Mesodermal cell (in vitro differentiated cells): Measurements from ENCODE around the gene NUP188.
"Not testable (repeated sequence)": the region's sequence is repeated elsewhere in the genome, so short reads cannot be mapped to it uniquely, and the experiment has no call there.

Experiments used
- H3K27ac ChIP-seq: 2 replicates; pipeline ENCODE4 v1.7.0; 2013; ENCODE audit warnings: mild to moderate bottlenecking, low read depth, low read length, moderate library complexity; ENCODE audit not compliant: severe bottlenecking
- H3K36me3 ChIP-seq: 2 replicates; pipeline ENCODE4 v1.7.1; 2013; ENCODE audit warnings: mild to moderate bottlenecking, low read length, moderate library complexity; ENCODE audit not compliant: control insufficient read depth, insufficient read depth
- H3K4me1 ChIP-seq: one replicate; pipeline ENCODE4 v1.7.1; 2013; ENCODE audit warnings: mild to moderate bottlenecking, low read length; ENCODE audit not compliant: insufficient read depth, control insufficient read depth, poor library complexity, severe bottlenecking
- H3K4me3 ChIP-seq: 2 replicates; pipeline ENCODE4 v1.7.0; 2013; ENCODE audit warnings: low read length, control low read depth, mild to moderate bottlenecking; ENCODE audit not compliant: insufficient read depth, poor library complexity, severe bottlenecking; ENCODE audit errors: extremely low read depth
- H3K9me3 ChIP-seq: 2 replicates; pipeline ENCODE4 v1.7.1; 2013; ENCODE audit warnings: mild to moderate bottlenecking, low read length, moderate library complexity; ENCODE audit not compliant: control insufficient read depth
- WGBS, 2 experiments: methylation state at CpG; one replicate each; pipeline ENCODE4 v1.1.5; 2013; ENCODE audit warnings: missing lambda C conversion rate in 2 of 2; ENCODE audit not compliant: insufficient coverage in 2 of 2; 5-methylcytosine and 5-hydroxymethylcytosine counted together

Gene NUP188

DNA sequence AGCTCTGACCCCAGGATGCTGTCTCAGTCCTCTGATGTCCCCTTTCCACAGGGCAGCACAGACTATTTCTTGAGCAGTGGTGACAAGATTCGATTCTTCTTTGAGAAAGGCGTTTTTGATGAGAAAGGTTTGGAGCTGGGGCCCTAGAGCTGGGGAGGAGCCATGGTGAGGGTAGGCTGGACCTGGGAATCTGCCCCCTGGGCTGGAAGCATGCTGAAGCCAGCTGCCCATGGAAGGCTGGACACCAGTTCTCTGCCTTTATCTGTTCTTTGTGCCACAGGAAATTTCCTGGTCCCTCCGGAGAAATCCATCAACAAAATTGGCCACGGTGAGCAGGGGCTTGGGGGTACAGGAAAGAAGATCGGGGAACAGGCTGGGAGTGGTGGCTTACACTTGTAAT lies 13.8 kb upstream of the NUP188 start:
- no peaks in the 10 kb centered on the region for H3K36me3 ChIP-seq
- no peaks in the 10 kb centered on the region for H3K9me3 ChIP-seq
- no peak overlapping the region for H3K27ac ChIP-seq
- H3K4me1 ChIP-seq: no peaks in the 10 kb centered on the region
- 85 to 100% methylated on average over 2 to 5 of the region's 5 CpGs for WGBS, 2 experiments
- H3K4me3 ChIP-seq: no peak overlapping the region

DNA sequence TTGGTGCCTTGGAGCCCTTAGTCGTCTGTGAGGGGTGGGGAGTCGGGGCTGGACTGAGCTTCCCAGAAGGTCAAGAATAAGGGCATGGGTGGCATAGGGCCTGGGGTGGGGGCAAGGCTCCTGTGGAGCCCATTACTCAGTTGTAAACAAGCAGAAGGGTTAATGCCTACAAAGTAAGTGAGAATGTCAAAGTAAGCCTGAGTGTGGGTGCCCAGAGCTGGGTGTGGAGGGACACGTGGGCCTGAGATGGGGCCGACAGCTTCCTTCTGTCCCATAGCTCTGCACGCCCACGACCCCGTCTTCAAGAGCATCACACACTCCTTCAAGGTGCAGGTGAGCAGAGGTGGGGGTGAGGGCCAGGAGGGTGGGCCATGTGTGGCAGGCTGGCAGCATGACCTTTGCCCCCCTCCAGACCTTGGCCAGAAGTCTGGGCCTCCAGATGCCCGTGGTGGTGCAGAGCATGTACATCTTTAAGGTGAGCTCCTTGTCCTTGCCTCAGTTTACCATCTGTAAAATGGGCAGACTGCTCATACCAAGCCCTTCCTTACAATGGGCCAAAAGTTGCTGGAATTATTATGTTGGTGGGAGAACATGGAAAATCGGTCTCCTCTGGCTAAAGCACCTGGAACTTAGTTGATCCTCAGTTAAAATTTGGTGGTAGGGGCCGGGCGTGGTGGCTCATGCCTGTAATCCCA lies 11.2 kb upstream of the NUP188 start:
- Histone ChIP-seq H3K4me1 (no peaks in the 10 kb centered on the region), H3K27ac (no peak overlapping the region), H3K4me3 (no peak overlapping the region), H3K9me3 (no peaks in the 10 kb centered on the region), H3K36me3 (no peaks in the 10 kb centered on the region)
- 91 to 98% methylated on average over 6 of the region's 11 CpGs for WGBS, 2 experiments

DNA sequence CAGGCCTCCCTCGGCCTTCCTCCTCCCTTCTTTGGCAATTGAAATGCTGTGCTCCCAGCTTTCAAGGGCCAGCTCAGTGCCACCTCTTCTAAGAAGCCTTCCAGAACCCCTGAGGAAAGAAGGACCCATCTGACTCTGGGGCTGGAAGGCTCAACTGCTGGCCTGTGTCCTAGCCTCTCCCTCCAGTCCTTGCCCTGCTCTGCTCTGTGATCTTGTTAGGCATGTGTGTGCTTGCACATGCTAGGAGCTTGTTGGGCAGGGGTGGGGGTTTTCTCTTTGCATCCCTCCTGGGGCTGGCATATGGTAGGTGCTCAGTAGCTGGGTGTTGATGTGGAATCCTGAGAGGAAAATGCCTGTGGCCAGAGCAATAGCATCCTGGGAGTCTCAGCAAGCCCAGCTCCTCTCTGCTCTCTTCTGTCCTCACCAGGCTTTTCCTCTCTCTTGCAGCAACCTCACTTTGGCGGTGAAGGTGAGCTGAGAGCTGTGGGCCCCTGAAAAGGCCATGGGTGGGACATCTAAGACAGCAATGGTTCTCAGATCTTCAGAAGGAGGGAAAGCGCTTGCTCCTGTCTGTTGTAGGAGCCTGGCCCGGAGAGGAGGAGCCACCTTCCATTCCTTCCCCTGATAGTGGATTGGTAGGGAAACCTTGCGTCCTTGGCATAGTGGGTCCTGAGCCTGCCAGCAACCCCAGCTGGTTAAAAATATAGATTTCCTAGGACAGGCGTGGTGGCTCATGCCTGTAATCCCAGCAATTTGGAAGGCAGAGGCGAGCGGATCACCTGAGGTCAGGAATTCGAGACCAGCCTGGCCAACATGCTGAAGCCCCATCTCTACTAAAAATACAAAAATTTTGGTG lies 10.0 kb upstream of the NUP188 start:
- Histone ChIP-seq H3K36me3 (peaks cover 7% of the 10 kb centered on the region), H3K9me3 (no peaks in the 10 kb centered on the region), H3K4me1 (no peaks in the 10 kb centered on the region), H3K4me3 (no peak overlapping the region), H3K27ac (no peak overlapping the region)
- WGBS, 2 experiments: 100% methylated on average over 3 to 4 of the region's 9 CpGs

DNA sequence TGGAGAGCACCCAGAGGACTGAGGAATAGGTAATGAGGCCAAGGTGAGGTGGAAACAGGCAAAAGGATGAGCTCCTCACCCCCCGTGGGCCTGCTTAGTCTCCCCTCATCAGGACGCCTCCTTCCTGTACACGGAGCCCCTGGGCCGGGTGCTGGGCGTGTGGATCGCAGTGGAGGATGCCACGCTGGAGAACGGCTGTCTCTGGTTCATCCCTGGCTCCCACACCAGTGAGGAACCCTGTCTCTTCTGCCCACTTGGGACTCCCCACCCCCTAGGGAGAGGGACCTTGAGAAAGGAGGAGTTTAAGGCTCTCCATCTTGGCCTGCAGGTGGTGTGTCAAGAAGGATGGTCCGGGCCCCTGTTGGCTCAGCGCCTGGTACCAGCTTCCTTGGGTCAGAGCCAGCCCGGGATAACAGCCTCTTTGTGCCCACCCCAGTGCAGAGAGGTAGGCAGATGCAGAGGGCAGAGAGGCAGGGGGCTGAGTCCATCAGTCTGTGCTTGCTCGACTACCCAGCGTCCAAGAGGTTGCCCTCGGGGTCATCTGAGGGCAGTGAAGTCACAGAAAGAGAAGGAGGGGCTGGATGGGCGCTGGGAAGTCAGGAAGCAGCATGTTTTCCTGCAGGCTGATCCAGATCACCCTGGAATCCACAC lies 7.1 kb upstream of the NUP188 start:
- WGBS, 2 experiments: 80 to 89% methylated on average over 8 to 14 of the region's 15 CpGs
- Histone ChIP-seq H3K4me3 (no peak overlapping the region), H3K9me3 (no peaks in the 10 kb centered on the region), H3K4me1 (no peaks in the 10 kb centered on the region), H3K36me3 (peaks cover 23% of the 10 kb centered on the region), H3K27ac (no peak overlapping the region)

DNA sequence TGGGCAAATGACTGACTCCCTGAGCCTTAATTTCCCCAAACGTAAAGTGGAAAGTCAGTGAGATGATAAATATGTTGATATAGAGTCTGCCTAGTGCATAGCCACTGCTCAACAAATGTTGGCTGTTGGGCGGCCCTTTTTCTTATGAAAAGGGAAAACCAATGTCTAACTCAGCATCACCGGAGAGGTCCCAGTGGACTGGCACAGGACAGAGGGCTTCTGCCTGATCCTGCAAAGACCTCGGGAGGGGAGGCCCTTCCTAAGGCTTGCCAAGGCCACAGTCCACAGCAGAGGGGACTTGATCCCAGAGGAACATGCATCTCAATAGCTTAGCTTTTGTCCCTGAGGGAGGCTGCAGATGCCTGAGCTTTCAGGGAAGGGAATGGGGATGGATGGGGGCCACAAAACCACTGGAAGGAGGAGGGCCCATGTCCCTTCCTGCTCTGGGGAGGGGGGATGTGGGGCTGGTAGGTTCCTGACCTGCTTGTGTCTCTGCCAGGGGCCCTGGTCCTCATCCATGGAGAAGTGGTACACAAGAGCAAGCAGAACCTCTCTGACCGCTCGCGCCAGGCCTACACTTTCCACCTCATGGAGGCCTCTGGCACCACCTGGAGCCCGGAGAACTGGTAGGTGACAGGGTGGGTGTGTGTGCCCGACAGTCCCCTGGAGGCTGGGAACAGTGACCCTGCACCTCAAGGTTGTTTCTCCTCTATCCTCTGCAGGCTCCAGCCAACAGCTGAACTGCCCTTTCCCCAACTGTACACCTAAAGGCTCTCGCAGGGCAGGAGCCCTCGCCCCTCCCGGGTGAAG lies 6.3 kb upstream of the NUP188 start:
- Histone ChIP-seq H3K36me3 (peaks cover 30% of the 10 kb centered on the region), H3K4me1 (no peaks in the 10 kb centered on the region), H3K27ac (peak overlapping the region; percentile 37), H3K9me3 (no peaks in the 10 kb centered on the region), H3K4me3 (no peak overlapping the region)
- 92 to 93% methylated on average over 5 to 11 of the region's 12 CpGs for WGBS, 2 experiments

DNA sequence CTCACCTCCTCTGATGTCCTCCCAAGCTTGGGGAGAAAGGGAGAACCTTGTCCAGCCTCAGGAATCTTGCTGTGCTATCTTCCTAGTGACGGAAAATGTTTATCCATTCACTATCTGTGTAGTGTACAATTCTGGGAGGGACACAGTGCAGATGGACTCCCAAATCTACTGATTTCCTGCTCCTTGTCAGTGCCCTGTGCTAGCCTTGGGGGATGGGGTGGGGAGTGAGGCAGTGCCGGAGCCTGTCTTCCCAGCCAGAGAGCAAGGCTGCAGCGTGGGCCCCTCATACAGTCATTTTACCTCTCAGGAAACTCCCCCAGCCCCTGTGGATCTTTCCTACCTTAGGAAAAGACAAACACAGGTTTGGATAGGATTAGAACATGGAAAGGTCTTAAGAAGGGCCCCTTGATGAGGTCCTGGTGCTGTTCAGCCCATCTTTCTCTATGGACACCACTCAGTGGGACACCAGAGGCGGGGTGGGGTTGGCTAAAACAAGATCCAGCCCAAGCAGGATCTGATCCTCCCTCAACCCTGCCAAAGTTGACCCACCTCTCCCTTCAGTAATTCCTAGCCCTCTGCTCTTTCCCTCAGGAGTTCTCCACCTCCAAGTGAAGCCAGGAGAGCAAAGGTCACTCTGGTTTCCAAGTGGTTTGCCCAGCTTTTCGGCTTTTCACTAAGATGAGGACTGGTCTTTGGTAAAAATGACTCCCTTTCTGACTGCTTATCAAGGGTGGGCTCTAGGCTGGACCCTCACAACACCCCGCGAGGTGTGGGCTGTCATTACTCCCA lies 3.5 kb upstream of the NUP188 start:
- WGBS, 2 experiments: 93 to 96% methylated on average over 3 to 4 of the region's 7 CpGs
- Histone ChIP-seq H3K4me3 (no peak overlapping the region), H3K4me1 (peaks cover 2% of the 10 kb centered on the region), H3K9me3 (no peaks in the 10 kb centered on the region), H3K27ac (no peak overlapping the region), H3K36me3 (peaks cover 35% of the 10 kb centered on the region)

DNA sequence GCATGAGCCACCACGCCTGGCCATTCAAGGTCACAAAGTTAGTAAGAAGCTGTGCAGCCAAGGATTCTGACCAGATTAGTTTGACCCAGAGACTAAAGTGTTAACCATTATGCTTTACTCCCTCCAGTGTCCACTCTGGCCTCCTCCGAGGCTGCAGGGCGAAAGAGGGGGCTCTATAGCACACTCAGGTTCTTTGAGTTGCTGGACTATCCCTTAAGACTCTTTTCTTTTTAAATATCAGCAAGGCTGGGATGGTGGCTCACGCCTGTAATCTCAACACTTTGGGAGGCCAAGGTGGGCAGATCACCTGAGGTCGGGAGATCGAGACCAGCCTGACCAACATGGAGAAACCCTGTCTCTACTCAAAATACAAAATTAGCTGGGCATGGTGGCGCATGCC lies 2.5 kb upstream of the NUP188 start:
- peaks cover 44% of the 10 kb centered on the region for H3K36me3 ChIP-seq
- not testable (repeated sequence) for H3K27ac ChIP-seq, H3K9me3 ChIP-seq, H3K4me1 ChIP-seq, H3K4me3 ChIP-seq
- 91 to 92% methylated on average over 3 to 7 of the region's 7 CpGs for WGBS, 2 experiments

DNA sequence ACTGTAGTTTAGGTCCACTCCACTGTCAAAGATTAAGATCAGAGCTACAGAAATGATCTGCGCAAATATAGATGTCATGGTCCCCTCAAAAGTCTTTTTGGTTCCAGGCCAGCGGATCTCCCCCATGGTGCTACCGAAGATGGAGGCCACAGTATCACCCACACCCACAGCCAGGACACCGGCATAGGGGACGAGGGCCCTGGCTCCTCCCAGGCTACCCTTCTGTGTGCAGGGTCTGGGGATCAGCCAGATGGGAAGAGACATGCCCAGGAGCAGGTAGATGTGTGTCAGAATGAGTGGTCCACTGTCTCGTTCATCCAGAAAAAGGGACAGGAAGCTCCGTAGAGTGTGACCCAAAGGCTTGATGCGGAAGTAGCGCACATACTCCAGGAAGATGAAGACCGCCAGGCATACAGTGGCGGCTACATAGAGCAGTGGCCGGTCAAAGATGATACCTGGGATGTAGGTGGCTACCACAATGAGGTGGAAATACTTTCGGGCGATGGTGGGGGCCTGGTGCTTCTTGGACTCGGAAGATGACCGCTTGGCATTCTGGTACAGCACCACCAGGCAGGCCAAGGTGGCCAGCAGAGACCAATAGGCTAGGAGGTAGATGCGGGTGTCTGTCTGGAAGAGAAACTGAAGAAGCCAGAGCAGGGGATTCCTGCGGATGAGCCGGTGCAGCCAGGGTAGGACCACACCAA lies 1.5 kb upstream of the NUP188 start:
- no peaks in the 10 kb centered on the region for H3K9me3 ChIP-seq
- no peak overlapping the region for H3K27ac ChIP-seq
- peaks cover 2% of the 10 kb centered on the region for H3K4me1 ChIP-seq
- peaks cover 53% of the 10 kb centered on the region for H3K36me3 ChIP-seq
- no peak overlapping the region for H3K4me3 ChIP-seq
- WGBS, 2 experiments: 97 to 98% methylated on average over 16 to 19 of the region's 19 CpGs

DNA sequence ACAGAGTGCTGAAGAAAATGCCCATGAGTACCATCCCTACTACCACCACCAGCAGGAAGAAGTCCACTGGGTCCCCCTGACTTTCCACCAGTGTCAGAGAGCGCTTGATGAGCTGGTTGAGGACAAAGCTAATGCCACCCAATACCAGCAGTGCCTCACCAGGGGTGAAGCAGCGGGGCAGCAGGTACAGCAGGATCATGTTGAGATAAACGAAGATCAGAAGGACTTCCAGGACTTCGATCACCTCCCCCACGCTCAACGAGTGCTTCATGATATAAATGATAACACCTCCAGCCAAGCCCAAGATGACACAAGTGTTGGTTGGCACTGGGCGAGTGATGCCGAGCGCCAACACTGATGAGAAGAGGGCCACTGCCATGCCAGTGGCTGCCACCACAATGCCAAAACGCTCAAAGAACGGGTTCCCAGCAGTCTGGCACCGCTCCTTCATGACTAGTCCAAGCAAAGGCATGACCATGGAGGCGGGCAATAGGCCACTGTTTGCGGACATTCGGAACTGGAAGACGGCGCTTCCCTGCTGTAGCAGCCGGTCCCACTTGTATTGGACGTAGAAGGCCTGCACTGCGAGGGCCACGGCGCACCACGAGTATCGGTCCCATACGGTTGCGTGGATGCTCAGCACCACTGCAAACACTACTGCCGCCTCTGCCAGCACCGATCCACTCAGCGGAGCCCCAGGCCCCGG lies 775 bp upstream of the NUP188 start:
- Histone ChIP-seq H3K4me3 (peak overlapping the region; percentile 99), H3K9me3 (no peaks in the 10 kb centered on the region), H3K36me3 (peaks cover 55% of the 10 kb centered on the region), H3K4me1 (peaks cover 2% of the 10 kb centered on the region), H3K27ac (peak overlapping the region; percentile 67)
- WGBS, 2 experiments: 39 to 41% methylated on average over 30 of the region's 30 CpGs
